Kidney epithelial cell (primary cell): Measurements from ENCODE around the gene LRCH1. TPM values are rescaled to one million over a fixed set of nuclear protein-coding genes. Genes with fewer than 3 reads are reported as not detected.

ENCODE experiments used
- DNase-seq: peaks from one replicate; pipeline ENCODE4 v3.0.0-alpha.2; 2010; ENCODE audit warnings: low read depth
- H3K27me3 ChIP-seq: 2 replicates; pipeline ENCODE4 v1.6.0; 2011; ENCODE audit warnings: low read length; ENCODE audit not compliant: control insufficient read depth, insufficient read depth
- H3K36me3 ChIP-seq: 2 replicates; pipeline ENCODE4 v1.5.1; 2011; ENCODE audit warnings: low read length; ENCODE audit not compliant: control insufficient read depth, insufficient read depth
- H3K4me3 ChIP-seq: 2 replicates; pipeline ENCODE4 v1.5.1; 2011; ENCODE audit warnings: low read depth, mild to moderate bottlenecking, control low read depth, low read length
- CTCF ChIP-seq: IDR thresholded peaks from 2 replicates; pipeline ENCODE4 v1.5.1; 2011; ENCODE audit warnings: mild to moderate bottlenecking, moderate library complexity, low read length, control low read depth, inconsistent platforms; ENCODE audit not compliant: insufficient read depth, poor library complexity, severe bottlenecking
- total RNA-seq: library from RNA; depleted of rRNA; stranded (reverse); fragments of >200 nt; gene quantifications from 2 replicates; pipeline ENCODE4 v1.2.3, GENCODE V29; 2015

Gene LRCH1
- total RNA-seq, 1 donor from 2014 or later = 14.0 TPM

GRCh38 chr13:46565808-46566750 is 13.1 kb downstream of the LRCH1 start:
- no peaks in the 10 kb centered on the region for H3K27me3 ChIP-seq
- TF ChIP-seq CTCF = no peak
- H3K4me3 ChIP-seq = no peak overlapping the region
- H3K36me3 ChIP-seq = no peaks in the 10 kb centered on the region
- DNase-seq = no peak

- DNase-seq = no peak
- Histone ChIP-seq H3K36me3 (peaks cover 2% of the 10 kb centered on the region), H3K27me3 (no peaks in the 10 kb centered on the region), H3K4me3 (no peak overlapping the region)
- TF ChIP-seq CTCF = no peak
Measured at GRCh38 chr13:46567671-46568070, 14.7 kb downstream of the LRCH1 start.

GRCh38 chr13:46569456-46569855 is 16.5 kb downstream of the LRCH1 start:
- no peak for TF ChIP-seq CTCF
- Histone ChIP-seq H3K36me3 (peaks cover 2% of the 10 kb centered on the region), H3K27me3 (no peaks in the 10 kb centered on the region), H3K4me3 (no peak overlapping the region)
- DNase-seq = no peak

GRCh38 chr13:46570273-46570672 is 17.3 kb downstream of the LRCH1 start:
- peaks cover 2% of the 10 kb centered on the region for H3K36me3 ChIP-seq
- H3K27me3 ChIP-seq = no peaks in the 10 kb centered on the region
- no peak overlapping the region for H3K4me3 ChIP-seq
- TF ChIP-seq CTCF = no peak
- DNase-seq = no peak

- Histone ChIP-seq H3K4me3 (no peak overlapping the region), H3K36me3 (peaks cover 2% of the 10 kb centered on the region), H3K27me3 (no peaks in the 10 kb centered on the region)
- DNase-seq = no peak
- no peak for TF ChIP-seq CTCF
Measured at GRCh38 chr13:46571189-46571908, 18.4 kb downstream of the LRCH1 start.
